Myocyte (in vitro differentiated cells): ENCODE measurements around the gene ZFAND2B. TPM values are rescaled to one million over a fixed set of nuclear protein-coding genes. Genes with fewer than 3 reads are reported as not detected.
A peak's percentile ranks its signal among the peaks of the same experiment; 100 is the strongest.

Experiments
- DNase-seq: peaks from one replicate; pipeline ENCODE4 v3.0.0-alpha.2; 2012; ENCODE audit warnings: low read depth
- total RNA-seq: library from RNA; depleted of rRNA; stranded (reverse); fragments of >200 nt; gene quantifications from 2 replicates; pipeline ENCODE4 v1.2.3, GENCODE V29; 2014

The ZFAND2B gene
- total RNA-seq, 1 donor from 2014 or later = 43.0 TPM

DNA sequence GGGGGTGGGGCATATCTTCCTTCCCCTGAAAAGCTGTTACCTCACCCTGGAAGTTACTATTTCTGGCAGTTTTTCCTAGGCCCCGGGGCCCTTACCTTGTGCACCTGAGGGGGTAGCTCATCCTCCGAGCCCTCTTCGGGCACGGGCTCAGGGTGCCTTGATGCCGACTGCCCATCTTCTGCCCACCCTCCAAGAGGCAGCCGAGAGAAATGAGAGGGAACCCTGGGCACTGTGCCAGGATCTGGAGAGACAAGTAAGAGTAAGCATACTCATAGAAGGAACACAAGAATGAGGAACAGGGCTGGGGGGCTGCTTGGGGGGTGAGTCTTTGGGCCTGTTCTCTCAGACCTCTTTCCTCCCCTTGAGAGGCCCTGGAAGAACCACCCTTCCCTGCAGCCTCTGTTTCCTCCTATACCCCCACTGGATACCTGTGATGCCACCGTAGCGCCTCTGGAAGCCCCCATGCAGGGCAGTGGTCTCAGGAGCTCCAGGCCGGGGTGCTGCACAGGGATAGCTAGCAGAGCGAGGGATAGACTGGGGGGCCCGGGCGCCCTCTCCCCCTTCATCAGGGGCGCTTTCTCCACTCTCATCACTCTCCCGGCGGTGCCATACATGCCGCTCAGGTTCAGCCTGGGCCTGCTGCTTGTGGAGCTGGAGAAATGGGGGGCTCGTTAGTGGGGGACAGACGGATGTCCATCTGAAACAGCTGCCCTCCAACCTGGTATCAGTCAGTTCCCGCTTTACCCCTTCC lies 14.2 kb downstream of the ZFAND2B start:
- no peak for DNase-seq

DNA sequence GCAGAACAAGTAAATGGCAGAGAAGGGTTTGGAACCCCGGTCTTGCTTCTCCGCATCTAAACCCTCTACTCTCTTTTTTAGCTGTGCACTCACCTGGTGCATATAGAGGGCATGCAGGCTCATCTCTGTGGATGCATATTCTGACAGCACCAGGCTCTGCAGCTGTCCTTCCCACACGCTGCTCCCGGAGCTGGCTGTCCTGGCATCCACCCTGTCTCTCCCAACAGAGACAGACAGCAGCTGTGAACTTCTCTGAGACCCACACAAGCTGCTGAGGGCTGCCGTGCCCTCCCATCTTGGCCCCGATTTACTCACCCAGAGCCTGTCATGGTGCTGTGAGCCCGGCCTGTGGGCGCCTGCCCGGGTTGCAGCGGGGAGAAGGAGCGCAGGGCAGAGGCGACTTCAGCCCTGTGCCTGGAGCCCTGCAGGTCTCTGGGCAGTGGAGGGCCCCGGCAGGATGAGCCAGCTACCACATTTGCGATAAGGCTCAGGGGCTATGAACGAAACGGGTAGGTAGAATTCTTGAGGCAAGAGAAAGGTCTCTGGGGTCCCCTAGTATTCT lies 15.5 kb downstream of the ZFAND2B start:
- peak; percentile 87 for DNase-seq

DNA sequence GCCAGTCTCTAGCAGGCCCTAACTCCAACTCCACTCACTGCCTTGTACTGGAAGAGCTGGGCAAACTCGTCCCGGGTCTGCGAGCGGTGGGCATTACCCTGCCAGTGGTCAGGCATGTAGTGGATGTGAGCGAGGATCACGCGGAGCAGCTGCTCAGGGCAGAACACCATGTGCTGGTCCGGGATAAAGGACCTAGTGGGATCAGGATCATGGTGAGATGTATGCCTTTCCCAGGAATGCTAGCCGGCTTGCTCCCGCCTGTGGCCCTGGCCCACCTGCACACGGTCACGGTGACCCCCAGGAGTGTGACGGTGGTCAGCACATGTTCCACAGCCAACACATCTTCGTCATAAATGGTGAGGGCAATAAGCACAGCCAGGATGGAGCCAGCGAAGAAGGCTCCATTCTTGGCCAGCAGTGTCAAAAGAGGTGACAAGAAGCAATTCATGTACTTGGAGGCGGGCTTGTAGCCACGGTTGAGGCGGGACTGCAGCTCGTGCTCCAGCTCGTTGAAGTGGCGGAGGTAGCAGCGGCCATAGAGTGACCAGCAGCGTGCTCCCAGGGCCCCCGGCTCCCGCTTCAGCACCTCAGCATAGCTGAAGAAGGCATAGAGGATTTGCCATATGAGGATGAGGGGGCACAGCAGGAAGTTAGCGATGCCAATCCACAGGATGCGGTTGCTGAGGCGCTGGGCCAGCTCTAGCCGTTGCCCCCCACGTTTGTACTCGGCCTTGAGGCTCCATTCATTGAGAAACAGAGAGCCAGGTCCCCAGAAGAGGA lies 17.4 kb downstream of the ZFAND2B start:
- no peak for DNase-seq

DNA sequence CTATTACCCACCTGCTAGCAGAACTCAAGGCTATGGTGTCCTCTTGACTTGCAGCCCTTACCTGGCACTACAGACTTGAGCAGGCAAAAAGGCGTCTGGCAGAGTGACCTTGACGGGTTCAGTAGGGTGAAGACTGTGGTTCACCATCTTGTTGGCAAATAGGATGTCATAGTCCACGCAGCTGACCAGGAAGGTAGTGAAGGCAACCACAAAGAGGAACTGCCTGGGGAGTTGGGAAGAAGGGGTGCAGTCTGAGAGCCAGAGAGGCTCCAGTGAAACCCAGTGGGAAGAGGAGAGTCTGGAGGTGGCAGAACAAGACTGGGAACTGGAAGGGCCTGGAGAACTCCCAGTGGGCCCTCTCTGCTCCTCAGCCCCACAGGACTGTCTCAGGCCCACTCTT lies 18.8 kb downstream of the ZFAND2B start:
- DNase-seq = no peak

DNA sequence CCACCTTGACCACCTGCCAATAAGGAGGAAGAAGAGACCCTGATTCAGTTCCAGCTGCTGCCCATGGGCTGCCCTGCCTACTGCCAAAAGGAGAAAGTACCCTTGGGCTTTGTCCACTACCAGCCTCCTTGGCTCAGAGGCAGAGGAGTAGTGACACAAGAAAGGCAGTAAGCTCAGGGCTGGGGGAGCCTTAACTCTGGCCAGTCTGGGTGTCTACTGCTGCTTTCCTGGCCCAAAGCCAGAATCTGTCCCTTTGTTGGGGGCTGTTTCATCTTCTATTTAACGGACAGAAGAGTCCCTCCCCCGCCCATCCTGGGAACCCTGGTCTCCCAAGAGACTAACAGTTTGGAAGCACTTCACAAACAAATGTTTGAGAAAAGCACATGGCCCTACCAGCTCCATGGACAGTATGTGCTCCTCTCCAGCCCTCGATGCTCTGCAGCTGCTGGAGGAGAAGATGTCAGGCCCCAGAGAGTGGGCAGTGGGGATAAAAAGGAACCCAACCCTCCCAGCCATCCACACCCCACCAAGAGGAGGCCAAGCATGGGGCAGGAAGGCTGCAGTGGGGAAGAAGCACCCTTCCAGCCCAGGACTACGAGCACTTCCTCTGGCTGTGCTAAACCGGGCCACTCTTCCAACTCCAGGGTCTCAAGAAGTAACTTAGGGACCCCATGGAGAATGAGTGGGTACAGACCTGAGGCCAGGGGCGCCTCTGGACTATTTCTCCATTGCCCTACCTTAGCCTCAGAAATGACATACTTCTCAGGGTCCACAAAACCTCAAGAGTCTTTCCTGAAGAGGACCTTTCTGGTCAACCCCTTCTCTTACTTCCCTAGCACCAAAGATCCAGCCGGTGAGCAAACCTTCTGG lies 21.7 kb downstream of the ZFAND2B start:
- no peak for DNase-seq

DNA sequence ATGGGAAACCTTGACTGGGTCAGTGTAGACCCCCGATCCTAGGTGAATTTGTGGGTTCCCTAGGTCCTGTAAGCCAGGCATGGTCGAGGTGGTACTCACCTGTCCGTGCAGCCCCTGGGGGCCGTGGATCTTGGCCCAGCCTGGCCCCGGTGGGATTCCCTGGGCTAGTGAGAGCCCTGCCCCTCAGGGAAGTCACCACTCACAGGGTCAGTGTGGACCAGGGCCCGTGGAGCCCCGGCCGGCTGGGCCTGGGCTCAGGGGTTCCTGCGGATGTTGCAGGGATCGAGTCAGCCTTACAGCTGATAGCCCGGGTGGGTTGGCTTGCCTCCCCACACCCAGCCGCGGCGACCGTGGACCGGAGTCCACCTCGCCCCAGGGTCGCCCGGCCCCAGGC lies 22.3 kb downstream of the ZFAND2B start:
- no peak for DNase-seq

DNA sequence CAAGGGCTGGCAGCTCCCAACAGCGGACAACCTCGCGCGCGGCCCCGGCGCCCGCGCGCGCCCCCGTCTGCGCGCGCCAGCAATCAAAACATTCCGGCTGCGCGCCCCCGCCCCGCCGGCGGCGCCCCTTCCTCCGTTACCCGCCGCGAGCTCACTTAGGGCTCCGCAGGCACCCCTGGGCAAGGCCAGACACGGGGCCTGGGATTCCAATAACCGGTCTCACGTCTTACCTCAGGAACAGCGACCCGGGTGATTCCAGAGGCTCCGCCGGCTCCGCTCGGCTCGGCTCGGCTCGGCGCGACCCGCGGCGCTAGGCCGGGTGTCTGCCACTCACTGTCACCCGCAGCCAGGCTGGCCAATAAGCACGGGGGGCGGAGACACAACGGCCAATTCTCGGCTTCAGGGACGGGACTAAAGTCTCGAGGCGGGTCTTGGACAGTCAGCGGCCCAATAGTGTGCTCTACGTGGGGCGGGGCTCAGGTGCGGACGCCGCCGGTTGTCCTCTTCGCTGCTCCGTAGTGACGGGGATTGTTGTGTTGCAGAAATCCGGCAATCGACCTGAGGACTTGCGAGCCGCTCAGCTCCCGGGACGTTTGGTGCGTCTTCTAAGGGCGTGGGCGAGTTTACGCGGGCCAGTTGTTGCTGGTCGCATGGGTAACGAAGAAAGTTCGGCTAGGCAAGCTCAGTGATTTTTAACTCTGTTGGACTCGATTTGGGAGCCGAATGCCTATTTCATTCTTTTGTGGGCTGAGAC lies 22.9 kb downstream of the ZFAND2B start, which contains the start of the genes ANKZF1 and ATG9A:
ANKZF1 (plus strand) TSS at position 502 of the 754 bp plus-strand sequence. CDS start 452 bp downstream, outside the sequence.
ATG9A (minus strand) TSS at position 332 of the 754 bp plus-strand sequence. CDS start 1,612 bp downstream, outside the sequence.
- DNase-seq = peak; percentile 100

DNA sequence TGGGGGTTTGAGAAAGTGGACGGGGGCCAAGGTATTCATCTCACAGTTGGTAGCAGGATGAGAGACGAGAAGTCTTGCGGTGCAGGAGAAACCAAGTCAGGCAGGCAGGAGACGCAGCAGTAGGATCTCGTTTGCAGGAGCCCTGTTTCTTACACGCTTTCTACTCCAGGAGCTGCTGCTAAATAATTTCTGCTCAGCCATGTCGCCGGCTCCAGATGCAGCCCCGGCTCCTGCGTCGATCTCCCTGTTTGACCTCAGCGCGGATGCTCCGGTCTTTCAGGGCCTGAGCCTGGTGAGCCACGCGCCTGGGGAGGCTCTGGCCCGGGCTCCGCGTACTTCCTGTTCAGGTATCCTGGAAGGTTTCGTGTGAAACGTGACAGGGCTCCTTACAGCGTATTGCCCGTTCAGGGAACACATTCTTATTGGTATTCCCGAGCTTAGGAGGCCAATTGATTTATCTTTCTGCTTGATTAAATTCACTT lies 23.5 kb downstream of the ZFAND2B start:
- no peak for DNase-seq

DNA sequence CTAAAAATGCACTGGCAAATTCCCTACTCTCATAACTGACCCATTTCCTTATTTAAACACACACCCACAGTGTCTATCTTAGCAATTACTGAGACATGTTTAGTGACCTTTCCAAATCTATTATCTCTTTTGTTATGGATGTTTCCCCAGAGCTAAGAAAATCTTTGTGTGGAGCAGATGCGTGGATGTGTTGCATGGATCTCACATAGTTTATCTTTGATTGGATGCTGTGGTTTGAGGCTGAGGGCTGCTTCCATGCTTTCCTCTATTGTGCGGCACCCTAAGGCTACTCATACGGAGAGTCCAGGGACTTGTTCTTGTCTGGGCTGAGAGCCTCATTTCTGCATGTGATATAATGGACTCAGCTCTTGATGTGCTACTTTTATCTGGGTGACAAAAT lies 27.7 kb downstream of the ZFAND2B start:
- no peak for DNase-seq

DNA sequence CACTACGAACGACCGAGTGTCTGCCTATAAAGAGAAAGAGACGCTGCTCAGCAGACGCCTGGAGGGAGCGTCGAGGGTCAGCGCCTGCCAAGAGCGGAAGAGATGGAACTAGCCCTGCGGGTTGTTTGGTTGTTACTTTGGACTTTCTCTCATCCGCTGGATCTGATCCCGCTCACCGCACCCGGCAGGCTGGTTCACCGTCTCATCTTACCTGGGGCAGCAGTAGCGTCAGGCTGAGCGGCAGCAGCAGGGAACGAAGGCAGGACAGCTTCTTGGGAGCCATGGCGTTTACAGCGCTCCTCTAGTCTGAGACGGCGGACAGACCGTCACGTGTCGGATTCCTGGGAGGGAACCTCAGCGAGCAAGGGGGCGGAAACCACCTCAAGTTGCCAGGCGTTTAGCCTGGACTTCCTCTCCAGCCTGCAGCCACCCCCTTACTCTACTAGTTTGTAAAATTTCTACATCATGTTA lies 36.7 kb downstream of the ZFAND2B start:
- no peak for DNase-seq

DNA sequence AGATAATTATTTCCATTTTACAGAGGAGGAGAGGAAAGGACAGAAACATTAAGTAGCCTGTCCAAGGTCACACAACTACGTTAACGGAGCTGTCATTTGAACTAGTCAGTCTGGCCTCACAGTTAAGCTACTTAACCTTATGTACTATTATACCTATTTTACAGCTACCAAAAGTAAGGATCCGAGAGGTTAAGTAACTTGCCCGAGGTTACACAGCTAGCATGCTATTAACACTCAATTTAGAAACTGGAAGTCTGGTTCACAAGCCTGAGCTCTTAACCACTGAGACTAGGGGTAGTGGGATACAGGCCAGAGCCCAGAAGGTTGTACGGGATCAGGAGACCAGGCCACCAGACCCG lies 38.2 kb downstream of the ZFAND2B start:
- DNase-seq = no peak

DNA sequence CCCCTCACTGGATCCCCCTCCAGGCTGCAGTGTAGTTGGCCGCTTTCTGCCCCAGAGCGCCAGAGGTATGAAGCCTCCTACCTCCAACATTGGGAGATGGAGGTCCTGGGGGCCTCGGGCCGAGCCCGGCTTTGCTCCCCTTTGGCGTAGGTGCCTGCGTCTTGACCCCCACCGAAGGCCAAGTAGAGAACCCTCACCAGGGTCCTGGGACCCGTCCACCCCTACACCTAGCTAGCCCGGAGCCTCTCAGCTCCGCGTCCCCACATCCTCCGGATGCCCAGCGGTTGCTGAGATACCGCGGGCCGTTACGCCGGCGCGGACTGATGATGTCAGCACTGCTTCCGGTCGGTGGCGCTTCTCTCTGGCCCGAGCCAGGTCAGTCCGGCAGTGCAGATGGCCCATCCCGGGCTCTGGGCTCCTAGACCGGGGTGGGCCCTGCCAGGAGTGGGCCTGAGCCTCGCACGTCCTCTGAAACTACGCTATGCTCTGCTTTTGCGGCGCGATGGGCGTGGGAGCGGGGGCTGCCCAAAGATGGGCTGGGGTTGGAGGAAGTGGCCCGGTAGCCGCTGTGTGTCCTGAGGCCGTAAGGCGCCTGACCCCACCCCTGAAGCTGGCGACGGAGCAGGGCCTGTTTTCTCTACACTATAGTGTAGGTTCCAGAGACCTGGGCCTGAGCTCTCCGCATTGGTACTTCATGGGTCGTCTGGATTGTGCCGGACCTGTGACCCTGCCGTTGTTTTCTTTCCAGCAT lies 38.7 kb downstream of the ZFAND2B start, which contains the start of the genes GLB1L and STK16:
GLB1L (minus strand) TSS at position 297 of the 751 bp plus-strand sequence. CDS start 1,871 bp downstream, outside the sequence.
STK16 (plus strand) TSS at position 332 of the 751 bp plus-strand sequence. CDS start 521 bp downstream, outside the sequence.
- peak; percentile 95 for DNase-seq

DNA sequence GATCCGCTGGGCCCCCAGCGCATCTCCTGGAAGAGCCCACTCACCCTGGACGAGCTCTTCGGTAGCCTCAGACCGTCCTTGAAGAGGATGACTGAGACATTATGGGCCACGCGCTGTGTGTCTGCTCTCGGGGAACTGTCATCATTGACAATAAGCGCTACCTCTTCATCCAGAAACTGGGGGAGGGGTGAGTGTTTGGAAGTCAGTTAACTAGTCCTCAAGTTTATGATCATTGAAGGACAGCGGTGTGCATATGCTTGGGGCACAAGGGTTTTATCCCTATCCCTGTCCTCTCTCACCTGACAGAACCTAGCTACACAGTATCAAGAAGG lies 39.3 kb downstream of the ZFAND2B start:
- DNase-seq = no peak

DNA sequence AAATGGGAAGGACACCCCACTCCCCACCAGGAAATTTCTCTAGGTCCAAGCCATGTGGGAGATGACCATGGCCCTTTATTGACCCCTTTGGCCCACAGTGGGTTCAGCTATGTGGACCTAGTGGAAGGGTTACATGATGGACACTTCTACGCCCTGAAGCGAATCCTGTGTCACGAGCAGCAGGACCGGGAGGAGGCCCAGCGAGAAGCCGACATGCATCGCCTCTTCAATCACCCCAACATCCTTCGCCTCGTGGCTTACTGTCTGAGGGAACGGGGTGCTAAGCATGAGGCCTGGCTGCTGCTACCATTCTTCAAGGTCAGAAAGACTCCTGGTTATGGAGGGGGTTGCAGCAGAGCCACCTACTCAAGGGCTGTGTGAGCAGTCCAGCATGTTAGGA lies 40.0 kb downstream of the ZFAND2B start:
- no peak for DNase-seq

DNA sequence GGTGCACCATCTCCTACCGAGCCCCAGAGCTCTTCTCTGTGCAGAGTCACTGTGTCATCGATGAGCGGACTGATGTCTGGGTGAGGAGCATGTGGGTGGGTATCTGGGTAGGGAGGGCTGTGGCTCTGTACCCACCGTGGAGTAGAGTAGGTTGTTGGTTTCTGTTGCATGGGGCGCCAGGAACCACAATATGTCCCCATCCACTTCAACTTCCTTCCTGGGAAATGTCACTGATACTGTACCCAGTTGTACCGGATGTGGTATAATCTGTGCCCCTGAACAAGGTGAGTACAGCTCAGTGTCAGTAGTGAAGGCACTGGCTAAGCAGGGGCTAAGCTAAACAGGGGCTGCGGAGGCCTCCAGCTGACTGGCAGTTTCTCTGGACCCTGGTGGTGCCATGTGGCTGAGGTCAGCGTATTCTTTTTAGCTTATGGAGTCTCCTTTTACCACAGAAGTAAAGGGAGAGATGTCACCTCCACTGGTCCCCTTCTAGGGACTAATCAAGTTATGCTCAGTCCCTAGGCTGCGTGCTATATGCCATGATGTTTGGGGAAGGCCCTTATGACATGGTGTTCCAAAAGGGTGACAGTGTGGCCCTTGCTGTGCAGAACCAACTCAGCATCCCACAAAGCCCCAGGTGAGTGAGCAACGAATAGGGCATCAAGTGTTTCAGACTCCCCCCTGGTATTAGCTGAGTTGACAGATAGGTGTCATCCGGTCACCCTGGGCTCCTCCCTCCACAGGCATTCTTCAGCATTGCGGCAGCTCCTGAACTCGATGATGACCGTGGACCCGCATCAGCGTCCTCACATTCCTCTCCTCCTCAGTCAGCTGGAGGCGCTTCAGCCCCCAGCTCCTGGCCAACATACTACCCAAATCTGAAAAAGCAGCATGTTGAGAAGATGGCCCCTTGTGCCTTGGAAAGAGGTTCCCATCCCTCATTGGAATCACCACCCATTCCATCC lies 41.4 kb downstream of the ZFAND2B start:
- DNase-seq = no peak

DNA sequence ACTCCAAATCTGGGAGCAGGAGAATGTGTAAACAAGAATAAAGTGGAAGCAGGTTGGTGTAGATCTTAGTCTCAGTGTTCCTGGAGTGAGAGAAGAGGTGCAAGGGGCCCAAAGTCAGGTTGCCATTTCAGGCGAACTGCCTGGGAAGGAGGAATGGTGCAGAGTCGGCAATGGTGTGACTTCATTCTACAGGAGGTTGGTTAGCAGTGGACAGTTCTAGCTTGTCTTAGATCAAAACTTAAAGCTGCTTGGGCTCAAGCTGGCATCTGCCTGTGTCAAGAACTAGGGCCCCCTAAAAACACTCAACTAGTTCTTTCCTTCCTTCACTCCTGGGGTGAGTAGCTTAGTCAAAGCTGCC lies 42.2 kb downstream of the ZFAND2B start:
- no peak for DNase-seq

DNA sequence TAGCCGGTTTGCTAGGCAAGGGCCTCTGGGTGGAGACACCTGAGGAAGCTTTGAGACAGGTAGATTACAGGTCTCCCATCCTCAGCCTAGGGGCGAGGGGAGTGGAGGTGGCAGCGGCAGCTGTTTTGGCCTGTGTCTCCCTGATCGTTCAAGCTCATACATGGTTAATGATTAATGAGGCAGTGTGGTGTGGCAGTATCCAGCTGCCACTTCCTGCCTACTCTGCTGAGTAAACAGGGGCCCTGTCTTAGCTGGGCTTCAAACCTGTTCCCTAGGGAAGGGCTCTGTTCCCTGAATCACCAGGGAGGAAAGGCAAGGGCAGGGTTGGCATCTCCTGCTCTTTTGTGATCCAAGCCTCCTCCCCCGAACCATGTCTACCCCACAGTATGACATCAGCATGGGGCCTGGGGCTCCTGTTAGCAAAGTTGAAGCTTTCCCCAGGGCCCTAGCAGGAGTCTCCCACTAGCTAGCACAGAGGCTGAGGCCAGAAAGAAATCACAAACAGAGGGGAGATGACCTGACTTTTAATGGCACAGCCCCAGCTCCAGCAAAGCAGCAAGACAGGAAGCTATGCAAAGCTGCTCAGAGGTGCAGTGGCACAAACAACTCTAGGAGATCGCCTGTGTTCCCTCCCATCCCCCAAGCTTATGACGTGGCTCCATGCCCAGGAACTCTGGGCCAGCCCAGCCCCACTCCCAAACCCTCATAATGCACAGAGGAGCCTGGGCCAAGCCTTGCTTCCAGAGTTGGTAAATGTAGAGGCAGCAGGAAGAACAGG lies 42.8 kb downstream of the ZFAND2B start:
- peak; percentile 89 for DNase-seq
